ENCODE data around the gene VSTM2L.

Gene VSTM2L

GRCh38 chr20:37913567-37914366 lies 10.8 kb downstream of the VSTM2L start:
- TF ChIP-seq CTCF (IDR thresholded peaks at IDR 0.05; ENCODE audit: poor library complexity, severe bottlenecking) = no peak
- Histone ChIP-seq H3K4me1 (ENCODE audit: insufficient read depth, poor library complexity, severe bottlenecking) (no peaks in the 10 kb centered on the region), H3K27me3 (ENCODE audit: insufficient read depth, poor library complexity, severe bottlenecking) (peaks cover 11% of the 10 kb centered on the region), H3K9me3 (ENCODE audit: severe bottlenecking) (no peaks in the 10 kb centered on the region), H3K36me3 (ENCODE audit: low read depth) (no peaks in the 10 kb centered on the region), H3K4me3 (ENCODE audit: severe bottlenecking) (no peak overlapping the region), H3K27ac (ENCODE audit: poor library complexity, severe bottlenecking) (no peak overlapping the region)
- DNase-seq (ENCODE audit: low spot score) = no peak
- peak; percentile 19; the same call in 1 of the 3 replicates for ATAC-seq (ENCODE audit: low read depth)

GRCh38 chr20:37914367-37914671 lies 11.4 kb downstream of the VSTM2L start:
- Histone ChIP-seq H3K4me3 (ENCODE audit: severe bottlenecking) (no peak overlapping the region), H3K36me3 (ENCODE audit: low read depth) (no peaks in the 10 kb centered on the region), H3K27ac (ENCODE audit: poor library complexity, severe bottlenecking) (no peak overlapping the region), H3K27me3 (ENCODE audit: insufficient read depth, poor library complexity, severe bottlenecking) (peaks cover 11% of the 10 kb centered on the region), H3K4me1 (ENCODE audit: insufficient read depth, poor library complexity, severe bottlenecking) (no peaks in the 10 kb centered on the region), H3K9me3 (ENCODE audit: severe bottlenecking) (no peaks in the 10 kb centered on the region)
- DNase-seq (ENCODE audit: low spot score) (no peak), ATAC-seq (ENCODE audit: low read depth) (no peak)
- TF ChIP-seq CTCF (IDR thresholded peaks at IDR 0.05; ENCODE audit: poor library complexity, severe bottlenecking) = no peak

GRCh38 chr20:37914672-37915433 lies 11.9 kb downstream of the VSTM2L start:
- Histone ChIP-seq H3K4me1 (ENCODE audit: insufficient read depth, poor library complexity, severe bottlenecking) (no peaks in the 10 kb centered on the region), H3K27ac (ENCODE audit: poor library complexity, severe bottlenecking) (no peak overlapping the region), H3K36me3 (ENCODE audit: low read depth) (no peaks in the 10 kb centered on the region), H3K9me3 (ENCODE audit: severe bottlenecking) (no peaks in the 10 kb centered on the region), H3K4me3 (ENCODE audit: severe bottlenecking) (no peak overlapping the region), H3K27me3 (ENCODE audit: insufficient read depth, poor library complexity, severe bottlenecking) (peaks cover 11% of the 10 kb centered on the region)
- DNase-seq (ENCODE audit: low spot score) (no peak), ATAC-seq (ENCODE audit: low read depth) (no peak)
- TF ChIP-seq CTCF (IDR thresholded peaks at IDR 0.05; ENCODE audit: poor library complexity, severe bottlenecking) = no peak

- H3K27ac ChIP-seq (ENCODE audit: poor library complexity, severe bottlenecking) = no peak overlapping the region
- no peaks in the 10 kb centered on the region for H3K36me3 ChIP-seq (ENCODE audit: low read depth)
- no peak for DNase-seq (ENCODE audit: low spot score)
- H3K4me1 ChIP-seq (ENCODE audit: insufficient read depth, poor library complexity, severe bottlenecking) = no peaks in the 10 kb centered on the region
- no peak overlapping the region for H3K4me3 ChIP-seq (ENCODE audit: severe bottlenecking)
- peaks cover 11% of the 10 kb centered on the region for H3K27me3 ChIP-seq (ENCODE audit: insufficient read depth, poor library complexity, severe bottlenecking)
- H3K9me3 ChIP-seq (ENCODE audit: severe bottlenecking) = no peaks in the 10 kb centered on the region
- no peak for TF ChIP-seq CTCF (IDR thresholded peaks at IDR 0.05; ENCODE audit: poor library complexity, severe bottlenecking)
- ATAC-seq (ENCODE audit: low read depth) = no peak
Observed at GRCh38 chr20:37915434-37915787, 12.5 kb downstream of the VSTM2L start.
